ENCODE results near the gene GNA12. TPM values are rescaled to one million over a fixed set of nuclear protein-coding genes. Genes with fewer than 3 reads are reported as not detected.

Gene GNA12
- total and polyA plus RNA-seq, 9 of the 15 experiments (the other 6 are each of a cell fraction or from before 2014, with no cell fraction given), result 0.65 to 32.7 (median 9.6) TPM

DNA sequence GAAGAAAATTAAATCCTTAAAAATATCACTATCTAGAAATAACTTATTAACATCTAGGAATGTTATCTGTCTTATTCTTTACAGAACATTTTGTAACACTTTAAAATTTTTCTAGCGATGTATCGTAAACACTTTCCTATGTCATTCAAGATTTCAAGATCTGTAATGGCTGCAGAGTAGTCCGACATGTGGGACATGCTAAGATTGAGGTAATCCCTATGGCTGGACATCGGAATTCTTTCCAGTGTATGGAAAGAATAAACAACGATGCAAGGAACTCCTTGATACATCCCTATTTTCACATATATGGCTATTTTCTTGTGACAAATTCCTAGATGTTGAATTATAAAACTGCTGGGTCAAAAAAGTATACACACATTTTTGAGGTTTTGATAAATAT is 37.5 kb downstream of the GNA12 start (continued):
- TF ChIP-seq, protein P1, sequence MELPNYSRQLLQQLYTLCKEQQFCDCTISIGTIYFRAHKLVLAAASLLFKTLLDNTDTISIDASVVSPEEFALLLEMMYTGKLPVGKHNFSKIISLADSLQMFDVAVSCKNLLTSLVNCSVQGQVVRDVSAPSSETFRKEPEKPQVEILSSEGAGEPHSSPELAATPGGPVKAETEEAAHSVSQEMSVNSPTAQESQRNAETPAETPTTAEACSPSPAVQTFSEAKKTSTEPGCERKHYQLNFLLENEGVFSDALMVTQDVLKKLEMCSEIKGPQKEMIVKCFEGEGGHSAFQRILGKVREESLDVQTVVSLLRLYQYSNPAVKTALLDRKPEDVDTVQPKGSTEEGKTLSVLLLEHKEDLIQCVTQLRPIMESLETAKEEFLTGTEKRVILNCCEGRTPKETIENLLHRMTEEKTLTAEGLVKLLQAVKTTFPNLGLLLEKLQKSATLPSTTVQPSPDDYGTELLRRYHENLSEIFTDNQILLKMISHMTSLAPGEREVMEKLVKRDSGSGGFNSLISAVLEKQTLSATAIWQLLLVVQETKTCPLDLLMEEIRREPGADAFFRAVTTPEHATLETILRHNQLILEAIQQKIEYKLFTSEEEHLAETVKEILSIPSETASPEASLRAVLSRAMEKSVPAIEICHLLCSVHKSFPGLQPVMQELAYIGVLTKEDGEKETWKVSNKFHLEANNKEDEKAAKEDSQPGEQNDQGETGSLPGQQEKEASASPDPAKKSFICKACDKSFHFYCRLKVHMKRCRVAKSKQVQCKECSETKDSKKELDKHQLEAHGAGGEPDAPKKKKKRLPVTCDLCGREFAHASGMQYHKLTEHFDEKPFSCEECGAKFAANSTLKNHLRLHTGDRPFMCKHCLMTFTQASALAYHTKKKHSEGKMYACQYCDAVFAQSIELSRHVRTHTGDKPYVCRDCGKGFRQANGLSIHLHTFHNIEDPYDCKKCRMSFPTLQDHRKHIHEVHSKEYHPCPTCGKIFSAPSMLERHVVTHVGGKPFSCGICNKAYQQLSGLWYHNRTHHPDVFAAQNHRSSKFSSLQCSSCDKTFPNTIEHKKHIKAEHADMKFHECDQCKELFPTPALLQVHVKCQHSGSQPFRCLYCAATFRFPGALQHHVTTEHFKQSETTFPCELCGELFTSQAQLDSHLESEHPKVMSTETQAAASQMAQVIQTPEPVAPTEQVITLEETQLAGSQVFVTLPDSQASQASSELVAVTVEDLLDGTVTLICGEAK (IDR thresholded peaks at IDR 0.05), result no peak
- TF ChIP-seq, protein P1 (CRISPR knock-in tag; IDR thresholded peaks at IDR 0.05), result no peak
- TF ChIP-seq ZNF124 (CRISPR knock-in tag; IDR thresholded peaks at IDR 0.05) (no peak), JUN (IDR thresholded peaks at IDR 0.05; ENCODE audit: borderline replicate concordance, low read depth, low read length) (no peak), JUN (CRISPR knock-in tag; IDR thresholded peaks at IDR 0.05; ENCODE audit: borderline replicate concordance) (no peak), HOXB6 (CRISPR knock-in tag; IDR thresholded peaks at IDR 0.05; ENCODE audit: borderline replicate concordance) (no peak), TCFL5 (CRISPR knock-in tag; conservative IDR thresholded peaks at IDR 0.05) (no peak), ZC3H11A (IDR thresholded peaks at IDR 0.05; ENCODE audit: low read depth, low read length) (no peak)

Data from K562 (cell line).